GM12878 (cell line): ENCODE results near the gene SPATS2L. TPM values are rescaled to one million over a fixed set of nuclear protein-coding genes. Genes with fewer than 3 reads are reported as not detected.

Experiments used
- ATAC-seq: fragments of 200-7000 bp; cut with Tn5 transposase; 3 replicates; pipeline ENCODE4 v1.9.1; 2020; ENCODE audit warnings: mild to moderate bottlenecking, moderate library complexity
- BruUV-seq: library from RNA; stranded (reverse); fragments of 400-500 nt; replicated peaks from 2 replicates; lab custom pipeline; 2021; lab: Mats Ljungman, UMichigan
- CTCF ChIA-PET: fragments of 300-600 bp; sonication (Branson Sonifier 250); formaldehyde crosslinking; extraction: SDS; loops from one replicate; lab custom pipeline; 2021; ENCODE audit warnings: inconsistent platforms; lab: Yijun Ruan, JAX
- POLR2A ChIA-PET: fragments of 350-600 bp; formaldehyde crosslinking; extraction: SDS; loops from one replicate; lab custom pipeline; 2021; ENCODE audit warnings: inconsistent platforms; lab: Charles Lee
- RAD21 ChIA-PET: fragments of 300-600 bp; sonication (Branson Sonifier 250); formaldehyde crosslinking; loops from one replicate; lab custom pipeline; 2023; ENCODE audit warnings: antibody characterized with exemption; ENCODE audit not compliant: unreplicated experiment; lab: Charles Lee
- SMC1A ChIA-PET: fragments of 300-600 bp; sonication (Branson Sonifier 250); formaldehyde crosslinking; loops from one replicate; lab custom pipeline; 2023; ENCODE audit not compliant: unreplicated experiment, uncharacterized antibody; lab: Charles Lee
- DNase-seq: peaks from one replicate; pipeline ENCODE4 v3.0.0-alpha.2; 2011; ENCODE audit warnings: low read depth, low spot score
- FAIRE-seq: peaks from 3 replicates; lab custom pipeline; 2011; peaks lifted over from hg19 to GRCh38; lab: Jason Lieb, UNC
- H2AFZ ChIP-seq: 2 replicates; pipeline ENCODE4 v1.6.0; 2011; ENCODE audit warnings: low read depth, low read length, control low read depth; ENCODE audit not compliant: control insufficient read depth
- H3K27ac ChIP-seq: 2 replicates; pipeline ENCODE4 v1.5.1; 2011; ENCODE audit warnings: control low read depth; ENCODE audit not compliant: control insufficient read depth, insufficient read depth
- H3K27me3 ChIP-seq, 2 experiments: replicated peaks in 1 of 2; 2 replicates each; pipeline versions ENCODE4 v1.6.0 to v1.6.1; 2011; ENCODE audit warnings: low read length in 1 of 2; ENCODE audit not compliant: control insufficient read depth in 2 of 2, insufficient read depth in 2 of 2
- H3K36me3 ChIP-seq, 2 experiments: 2 replicates each; pipeline ENCODE4 v1.5.1; 2011; ENCODE audit warnings: low read length in 1 of 2; ENCODE audit not compliant: control insufficient read depth in 2 of 2, insufficient read depth in 2 of 2
- H3K4me1 ChIP-seq: 2 replicates; pipeline ENCODE4 v1.6.1; 2011; ENCODE audit warnings: mild to moderate bottlenecking, low read length, moderate library complexity, mixed read lengths; ENCODE audit not compliant: control insufficient read depth, insufficient read depth
- H3K4me2 ChIP-seq: 2 replicates; pipeline ENCODE4 v1.6.0; 2011; ENCODE audit warnings: control low read depth; ENCODE audit not compliant: control insufficient read depth, insufficient read depth
- H3K4me3 ChIP-seq: fragments of 200-600 bp; sonication (generic); 2 replicates; pipeline ENCODE4 v1.5.1; 2016
- H3K79me2 ChIP-seq: 2 replicates; pipeline ENCODE4 v1.6.0; 2011; ENCODE audit warnings: low read length; ENCODE audit not compliant: control insufficient read depth, insufficient read depth
- H3K9ac ChIP-seq: 2 replicates; pipeline ENCODE4 v1.8.0; 2011; ENCODE audit warnings: low read length, control low read depth, mixed read lengths; ENCODE audit not compliant: control insufficient read depth, insufficient read depth
- H3K9me3 ChIP-seq: replicated peaks from 3 replicates; pipeline ENCODE4 v1.5.1; 2011; ENCODE audit warnings: mild to moderate bottlenecking, low read length; ENCODE audit not compliant: control insufficient read depth, insufficient read depth
- H4K20me1 ChIP-seq: 2 replicates; pipeline ENCODE4 v1.6.0; 2011; ENCODE audit not compliant: control insufficient read depth, insufficient read depth
- ATF3 ChIP-seq: IDR thresholded peaks from 2 replicates; pipeline ENCODE4 v1.6.1; 2011; ENCODE audit warnings: low read depth, mild to moderate bottlenecking, low read length, moderate library complexity, borderline replicate concordance; ENCODE audit errors: extremely low read depth
- BCL11A ChIP-seq: IDR thresholded peaks from 2 replicates; pipeline ENCODE4 v1.6.1; 2011; ENCODE audit warnings: low read depth, low read length
- CEBPB ChIP-seq, 2 experiments: fragments of 150-350 bp in 1 of 2; IDR thresholded peaks; 2 replicates each; pipeline ENCODE4 v1.6.1; 2012 to 2014; ENCODE audit warnings: low read depth in 2 of 2, low read length in 2 of 2, borderline replicate concordance in 1 of 2, inconsistent platforms in 1 of 2
- E2F8 ChIP-seq: fragments of 450-650 bp; IDR thresholded peaks from 2 replicates; pipeline ENCODE4 v1.6.1; 2018; ENCODE audit warnings: mild to moderate bottlenecking, low read depth, moderate library complexity; ENCODE audit not compliant: partially characterized antibody
- FOXK2 ChIP-seq: fragments of 450-650 bp; IDR thresholded peaks from 2 replicates; pipeline ENCODE4 v1.6.1; 2017; ENCODE audit warnings: mild to moderate bottlenecking, moderate library complexity
- IKZF1 ChIP-seq: fragments of 450-650 bp; conservative IDR thresholded peaks from 2 replicates; pipeline ENCODE4 v1.6.1; 2017; ENCODE audit warnings: antibody characterized with exemption, mild to moderate bottlenecking
- LARP7 ChIP-seq: fragments of 450-650 bp; IDR thresholded peaks from 2 replicates; pipeline ENCODE4 v1.6.1; 2017; ENCODE audit warnings: mild to moderate bottlenecking
- MAX ChIP-seq: IDR thresholded peaks from 2 replicates; pipeline ENCODE4 v1.6.1; 2012; ENCODE audit warnings: low read depth, low read length, improper control_type of control experiment
- SIN3A ChIP-seq: IDR thresholded peaks from 2 replicates; pipeline ENCODE4 v1.6.1; 2012; ENCODE audit warnings: low read depth, low read length, improper control_type of control experiment
- SP1 ChIP-seq: IDR thresholded peaks from one replicate; pipeline ENCODE4 v1.6.1; 2011; ENCODE audit warnings: low read depth, low read length
- SPI1 ChIP-seq: IDR thresholded peaks from 2 replicates; pipeline ENCODE4 v1.6.1; 2011; ENCODE audit warnings: low read depth, mild to moderate bottlenecking, low read length, moderate library complexity, borderline replicate concordance; ENCODE audit not compliant: insufficient read depth
- SRF ChIP-seq, 2 experiments: IDR thresholded peaks; 2 replicates each; pipeline ENCODE4 v1.6.1; 2011; ENCODE audit warnings: low read depth in 2 of 2, low read length in 2 of 2, mild to moderate bottlenecking in 1 of 2, moderate library complexity in 1 of 2
- ZNF384 ChIP-seq: IDR thresholded peaks from 2 replicates; pipeline ENCODE4 v1.6.1; 2012; ENCODE audit warnings: low read depth, mild to moderate bottlenecking, low read length, improper control_type of control experiment, borderline replicate concordance
- WGBS: methylation state at CpG from one replicate; pipeline ENCODE4 v1.1.6; 2016; ENCODE audit warnings: low lambda C conversion rate; ENCODE audit not compliant: insufficient replicate concordance, insufficient coverage; ENCODE audit errors: missing lambda C conversion rate; 5-methylcytosine and 5-hydroxymethylcytosine counted together
- in situ Hi-C: fragments of 300-500 bp; cut with MboI; formaldehyde crosslinking; loops from 9 replicates; pipeline ENCODE4 v1.14.3; 2018; ENCODE audit warnings: mixed read lengths
- intact Hi-C: fragments of 100-400 bp; cut with micrococcal nuclease; formaldehyde crosslinking; loops from one replicate; pipeline ENCODE4 v1.14.2; 2022; ENCODE audit not compliant: unreplicated experiment
- polyA plus RNA-seq, 11 experiments: library from polyadenylated mRNA; depleted of rRNA in 4 of 11; unstranded in 6 of 11; stranded (reverse) in 5 of 11; fragments of >200 nt; fragmentation: Nextera tagmentation in 4 of 11; fragmentation: Illumina TruSeq in 1 of 11; extraction: Ambion mirVana in 4 of 11; extraction: Trizol in 1 of 11; gene quantifications; 1 replicate in 1 of 11; 2 replicates in 10 of 11; pipeline versions ENCODE4 v1.2.1 to v1.2.3, GENCODE V29; 2011 to 2016; ENCODE audit warnings: inconsistent platforms in 2 of 11, missing spikeins in 2 of 11, low read depth in 1 of 11
- total RNA-seq, 4 experiments: library from RNA; depleted of rRNA in 3 of 4; stranded (reverse); fragments of >200 nt in 3 of 4; fragmentation: Illumina TruSeq in 1 of 4; extraction: Trizol in 1 of 4; gene quantifications; 2 replicates each; pipeline versions ENCODE4 v1.2.1 to v1.2.3, GENCODE V29; 2013 to 2021

The SPATS2L gene
- total and polyA plus RNA-seq, 10 of the 15 experiments (the other 5 are each of a cell fraction or from before 2014, with no cell fraction given): 5.2 to 30.0 (median 20.1) TPM

GRCh38 chr2:200515155-200515554 is 208.7 kb downstream of the SPATS2L start:
- Histone ChIP-seq H3K27me3 (no peaks in the 10 kb centered on the region), H3K4me2 (no peak overlapping the region), H3K4me1 (no peaks in the 10 kb centered on the region), H3K4me3 (no peak overlapping the region), H3K9ac (no peak overlapping the region), H2AFZ (no peak overlapping the region), H3K9me3 (no peaks in the 10 kb centered on the region; the same call in 2 of the 3 replicates), H4K20me1 (no peaks in the 10 kb centered on the region), H3K27ac (no peak overlapping the region), H3K36me3 (no peaks in the 10 kb centered on the region), H3K79me2 (no peaks in the 10 kb centered on the region)
- in situ Hi-C loops: no loop called here
- FAIRE-seq: no peak
- CTCF ChIA-PET: interaction anchor here (2.4 kb wide), 1 partner anchor 32 kb away, joined by 6 read pairs; no protein-coding TSS in a partner anchor
- no peak for ATAC-seq
- POLR2A ChIA-PET: no interaction called here
- 0% methylated on average over 1 of the region's 1 CpG for WGBS
- TF ChIP-seq FOXK2 (no peak), LARP7 (no peak), SP1 (no peak), SRF (IDR thresholded peaks at IDR 0.05; ENCODE audit: low read depth in 2 of 2, low read length in 2 of 2) (no peak), CEBPB (IDR thresholded peaks at IDR 0.05; ENCODE audit: borderline replicate concordance in 1 of 2, low read depth in 2 of 2, low read length in 2 of 2) (no peak), IKZF1 (no peak), MAX (no peak), SPI1 (no peak), ATF3 (no peak), SIN3A (no peak), BCL11A (no peak), ZNF384 (no peak), E2F8 (no peak)
- RAD21 ChIA-PET: no interaction called here
- no peak for DNase-seq
- no TSS peak for BruUV-seq
- SMC1A ChIA-PET: interaction anchor here (1.7 to 1.9 kb wide), 2 partner anchors 10 to 13 kb away, joined by 3 to 7 read pairs; partner anchors contain the start of gene SGO2
- intact Hi-C loops: no loop called here
